MM.1S (cell line): ENCODE measurements around the gene ZNF385A.
"Not testable (repeated sequence)": the region's sequence is repeated elsewhere in the genome, so short reads cannot be mapped to it uniquely, and the experiment has no call there.

ENCODE experiments used
- DNase-seq: peaks from one replicate; pipeline ENCODE4 v3.0.0-alpha.2; 2015
- H2AFZ ChIP-seq: fragments of 300-600 bp; sonication (generic); 2 replicates; pipeline ENCODE4 v1.6.0; 2016; ENCODE audit warnings: antibody characterized with exemption, low read length
- H3F3A ChIP-seq: fragments of 300-600 bp; sonication (generic); 2 replicates; pipeline ENCODE4 v1.6.1; 2016; ENCODE audit warnings: mild to moderate bottlenecking, antibody characterized with exemption, low read length, moderate library complexity, mixed read lengths; ENCODE audit not compliant: insufficient read depth
- H3K27ac ChIP-seq: fragments of 300-600 bp; sonication (generic); 2 replicates; pipeline ENCODE4 v1.5.1; 2016; ENCODE audit warnings: mild to moderate bottlenecking, low read length
- H3K27me3 ChIP-seq: fragments of 300-600 bp; sonication (generic); replicated peaks from 2 replicates; pipeline ENCODE4 v1.6.0; 2016; ENCODE audit warnings: low read length; ENCODE audit not compliant: insufficient read depth
- H3K36me3 ChIP-seq: fragments of 300-600 bp; sonication (generic); replicated peaks from 2 replicates; pipeline ENCODE4 v1.6.1; 2016; ENCODE audit warnings: mild to moderate bottlenecking, low read length, mixed read lengths; ENCODE audit not compliant: insufficient read depth
- H3K4me1 ChIP-seq: fragments of 300-600 bp; sonication (generic); 2 replicates; pipeline ENCODE4 v1.6.1; 2016; ENCODE audit warnings: low read length, mixed read lengths
- H3K4me2 ChIP-seq: fragments of 300-600 bp; sonication (generic); 2 replicates; pipeline ENCODE4 v1.6.0; 2016; ENCODE audit warnings: low read depth, low read length
- H3K4me3 ChIP-seq: fragments of 300-600 bp; sonication (generic); 2 replicates; pipeline ENCODE4 v1.5.1; 2016; ENCODE audit warnings: low read length, mixed read lengths
- H3K79me2 ChIP-seq: fragments of 300-600 bp; sonication (generic); 2 replicates; pipeline ENCODE4 v1.6.1; 2016; ENCODE audit warnings: mixed run types, low read length, mixed read lengths
- H3K9ac ChIP-seq: fragments of 300-600 bp; sonication (generic); 2 replicates; pipeline ENCODE4 v1.6.1; 2016; ENCODE audit warnings: low read length, mixed read lengths
- H3K9me2 ChIP-seq: fragments of 300-600 bp; sonication (generic); replicated peaks from 2 replicates; pipeline ENCODE4 v1.6.1; 2016; ENCODE audit warnings: mild to moderate bottlenecking, low read length, mixed read lengths; ENCODE audit not compliant: insufficient read depth
- H3K9me3 ChIP-seq: fragments of 300-600 bp; sonication (generic); replicated peaks from 2 replicates; pipeline ENCODE4 v1.6.1; 2016; ENCODE audit warnings: mild to moderate bottlenecking, low read length, mixed read lengths; ENCODE audit not compliant: insufficient read depth
- H4K20me1 ChIP-seq: fragments of 300-600 bp; sonication (generic); 2 replicates; pipeline ENCODE4 v1.6.1; 2016; ENCODE audit warnings: mild to moderate bottlenecking, low read length, moderate library complexity, mixed read lengths; ENCODE audit not compliant: insufficient read depth
- EZH2 ChIP-seq: fragments of 300-600 bp; sonication (generic); optimal IDR thresholded peaks from 2 replicates; pipeline ENCODE3; 2017; ENCODE audit warnings: low read depth, mild to moderate bottlenecking, antibody characterized with exemption, low read length, mixed read lengths
- EZH2phosphoT487 ChIP-seq: fragments of 300-600 bp; sonication (generic); IDR thresholded peaks from 2 replicates; pipeline ENCODE4 v1.6.1; 2018; ENCODE audit warnings: antibody characterized with exemption, low read length
- TF ChIP-seq, protein P1 (sequence below): fragments of 300-600 bp; sonication (generic); IDR thresholded peaks from 2 replicates; pipeline ENCODE4 v1.5.1; 2016; ENCODE audit warnings: antibody characterized with exemption, low read length, mixed read lengths

Gene ZNF385A

DNA sequence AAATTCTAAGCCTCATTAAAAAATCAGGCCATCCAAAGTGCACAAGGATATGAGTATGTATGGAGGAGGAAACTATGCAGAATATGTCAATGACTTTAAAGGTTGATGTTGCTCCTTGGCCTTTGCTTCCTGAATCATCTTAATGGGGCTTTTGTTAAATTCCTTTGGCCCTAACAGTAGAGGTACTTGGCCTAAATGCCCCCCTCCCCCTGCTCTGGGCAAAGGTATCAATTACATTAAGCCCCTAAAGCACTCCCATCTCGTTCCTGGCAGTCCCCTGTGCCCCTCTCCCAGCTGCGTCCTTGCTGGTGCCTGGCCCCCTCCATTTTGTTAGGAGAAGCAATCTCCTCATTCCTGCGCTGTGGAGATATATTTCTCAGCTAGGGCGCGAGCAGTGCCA is 54.8 kb downstream of the ZNF385A start:
- H3K4me3 ChIP-seq, result no peak overlapping the region
- TF ChIP-seq EZH2, result no peak
- no peak for TF ChIP-seq EZH2phosphoT487
- H3K79me2 ChIP-seq, result peaks cover 79% of the 10 kb centered on the region
- no peak overlapping the region for H3K9ac ChIP-seq
- H3K36me3 ChIP-seq, result no peaks in the 10 kb centered on the region
- no peaks in the 10 kb centered on the region; the same call in 1 of the 2 replicates for H3F3A ChIP-seq
- no peak overlapping the region for H2AFZ ChIP-seq
- no peaks in the 10 kb centered on the region for H4K20me1 ChIP-seq
- no peak overlapping the region for H3K4me2 ChIP-seq
- DNase-seq, result no peak
- no peaks in the 10 kb centered on the region for H3K27me3 ChIP-seq
- H3K27ac ChIP-seq, result no peak overlapping the region
- no peaks in the 10 kb centered on the region for H3K9me2 ChIP-seq
- no peaks in the 10 kb centered on the region for H3K9me3 ChIP-seq
- no peaks in the 10 kb centered on the region for H3K4me1 ChIP-seq

DNA sequence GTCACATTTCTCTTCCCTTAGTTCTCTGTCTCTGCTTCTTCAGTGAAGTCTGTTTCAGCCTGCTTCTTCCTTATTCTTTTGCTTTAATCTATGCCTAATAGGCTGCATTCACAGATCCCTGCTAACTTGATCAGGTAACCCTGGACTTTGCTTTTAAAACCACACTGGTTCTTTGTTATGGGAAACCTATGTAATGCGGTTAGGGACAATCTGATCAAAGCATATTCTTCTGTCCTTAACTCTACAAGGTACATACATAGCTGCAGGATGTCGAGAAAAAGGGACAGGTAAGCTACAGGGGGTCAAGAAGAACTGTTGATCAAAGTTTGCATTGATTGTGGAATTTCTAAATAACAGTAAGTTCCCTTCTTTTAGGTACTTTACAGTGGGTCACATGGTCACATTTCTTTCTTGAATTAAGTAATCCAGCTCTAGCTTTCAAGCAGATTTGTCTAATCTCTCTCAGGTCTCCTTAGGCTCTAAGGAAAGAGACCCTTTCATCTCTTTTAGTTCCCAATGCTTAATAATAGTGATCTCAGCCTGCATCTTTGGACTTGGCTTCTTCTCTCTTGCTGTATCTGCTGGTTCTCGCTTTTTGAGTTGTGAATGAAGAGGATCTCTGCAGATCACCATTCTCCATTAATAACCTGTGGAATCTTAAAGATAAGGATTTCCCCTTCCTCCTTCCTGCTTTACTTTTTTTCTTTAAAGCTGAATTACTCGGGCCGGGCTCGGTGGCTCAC is 55.8 kb downstream of the ZNF385A start:
- TF ChIP-seq, protein P1, sequence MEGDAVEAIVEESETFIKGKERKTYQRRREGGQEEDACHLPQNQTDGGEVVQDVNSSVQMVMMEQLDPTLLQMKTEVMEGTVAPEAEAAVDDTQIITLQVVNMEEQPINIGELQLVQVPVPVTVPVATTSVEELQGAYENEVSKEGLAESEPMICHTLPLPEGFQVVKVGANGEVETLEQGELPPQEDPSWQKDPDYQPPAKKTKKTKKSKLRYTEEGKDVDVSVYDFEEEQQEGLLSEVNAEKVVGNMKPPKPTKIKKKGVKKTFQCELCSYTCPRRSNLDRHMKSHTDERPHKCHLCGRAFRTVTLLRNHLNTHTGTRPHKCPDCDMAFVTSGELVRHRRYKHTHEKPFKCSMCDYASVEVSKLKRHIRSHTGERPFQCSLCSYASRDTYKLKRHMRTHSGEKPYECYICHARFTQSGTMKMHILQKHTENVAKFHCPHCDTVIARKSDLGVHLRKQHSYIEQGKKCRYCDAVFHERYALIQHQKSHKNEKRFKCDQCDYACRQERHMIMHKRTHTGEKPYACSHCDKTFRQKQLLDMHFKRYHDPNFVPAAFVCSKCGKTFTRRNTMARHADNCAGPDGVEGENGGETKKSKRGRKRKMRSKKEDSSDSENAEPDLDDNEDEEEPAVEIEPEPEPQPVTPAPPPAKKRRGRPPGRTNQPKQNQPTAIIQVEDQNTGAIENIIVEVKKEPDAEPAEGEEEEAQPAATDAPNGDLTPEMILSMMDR, result no peak
- no peak for TF ChIP-seq EZH2
- no peak overlapping the region for H3K9ac ChIP-seq
- H3K4me3 ChIP-seq, result no peak overlapping the region
- H3K4me2 ChIP-seq, result no peak overlapping the region
- H3K4me1 ChIP-seq, result no peaks in the 10 kb centered on the region
- no peak for DNase-seq
- no peaks in the 10 kb centered on the region; the same call in 1 of the 2 replicates for H3F3A ChIP-seq
- no peaks in the 10 kb centered on the region for H3K9me2 ChIP-seq
- H3K27me3 ChIP-seq, result no peaks in the 10 kb centered on the region
- no peak overlapping the region for H3K27ac ChIP-seq
- H4K20me1 ChIP-seq, result no peaks in the 10 kb centered on the region
- no peak overlapping the region for H2AFZ ChIP-seq
- no peaks in the 10 kb centered on the region for H3K36me3 ChIP-seq
- H3K79me2 ChIP-seq, result peaks cover 76% of the 10 kb centered on the region
- no peaks in the 10 kb centered on the region for H3K9me3 ChIP-seq

DNA sequence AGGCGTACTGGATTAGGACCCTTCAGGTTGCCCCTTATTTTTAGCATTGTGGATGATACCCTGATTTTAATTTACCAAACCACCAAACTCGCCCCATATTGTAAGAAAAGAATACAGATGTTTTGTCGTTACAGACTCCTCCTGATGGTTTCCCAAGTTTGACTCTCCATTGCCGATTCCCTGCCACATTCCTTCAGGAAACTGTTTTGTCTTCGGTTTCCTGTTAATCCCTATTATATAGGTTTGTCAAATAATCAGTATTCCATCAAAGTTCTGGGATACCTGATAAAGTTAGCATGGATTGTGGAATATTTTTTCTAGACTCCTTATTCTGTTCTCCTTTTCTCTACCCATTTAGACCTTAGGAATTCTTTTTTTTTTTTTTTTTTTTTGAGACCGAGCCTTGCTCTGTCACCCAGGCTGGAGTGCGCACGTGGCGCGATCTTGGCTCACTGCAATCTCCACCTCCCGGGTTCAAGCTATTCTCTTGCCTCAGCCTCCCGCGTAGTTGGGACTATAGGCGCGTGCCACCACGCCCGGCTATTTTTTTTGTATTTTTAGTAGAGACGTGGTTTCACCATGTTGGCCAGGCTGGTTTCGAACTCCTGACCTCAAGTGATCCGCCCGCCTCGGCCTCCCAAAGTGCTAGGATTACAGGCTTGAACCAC is 59.0 kb downstream of the ZNF385A start:
- Histone ChIP-seq H3K4me3 (peak overlapping the region; percentile 76), H3K4me2 (peak overlapping the region; percentile 51; the same call in 1 of the 2 replicates), H2AFZ (peak overlapping the region; percentile 59), H3K9ac (peak overlapping the region; percentile 87), H3K27ac (peak overlapping the region; percentile 36; the same call in 1 of the 2 replicates), H3K79me2 (peaks cover 48% of the 10 kb centered on the region)
- H4K20me1 ChIP-seq, H3F3A ChIP-seq, H3K9me2 ChIP-seq, H3K27me3 ChIP-seq, DNase-seq, H3K4me1 ChIP-seq, H3K36me3 ChIP-seq, H3K9me3 ChIP-seq: not testable (repeated sequence)

DNA sequence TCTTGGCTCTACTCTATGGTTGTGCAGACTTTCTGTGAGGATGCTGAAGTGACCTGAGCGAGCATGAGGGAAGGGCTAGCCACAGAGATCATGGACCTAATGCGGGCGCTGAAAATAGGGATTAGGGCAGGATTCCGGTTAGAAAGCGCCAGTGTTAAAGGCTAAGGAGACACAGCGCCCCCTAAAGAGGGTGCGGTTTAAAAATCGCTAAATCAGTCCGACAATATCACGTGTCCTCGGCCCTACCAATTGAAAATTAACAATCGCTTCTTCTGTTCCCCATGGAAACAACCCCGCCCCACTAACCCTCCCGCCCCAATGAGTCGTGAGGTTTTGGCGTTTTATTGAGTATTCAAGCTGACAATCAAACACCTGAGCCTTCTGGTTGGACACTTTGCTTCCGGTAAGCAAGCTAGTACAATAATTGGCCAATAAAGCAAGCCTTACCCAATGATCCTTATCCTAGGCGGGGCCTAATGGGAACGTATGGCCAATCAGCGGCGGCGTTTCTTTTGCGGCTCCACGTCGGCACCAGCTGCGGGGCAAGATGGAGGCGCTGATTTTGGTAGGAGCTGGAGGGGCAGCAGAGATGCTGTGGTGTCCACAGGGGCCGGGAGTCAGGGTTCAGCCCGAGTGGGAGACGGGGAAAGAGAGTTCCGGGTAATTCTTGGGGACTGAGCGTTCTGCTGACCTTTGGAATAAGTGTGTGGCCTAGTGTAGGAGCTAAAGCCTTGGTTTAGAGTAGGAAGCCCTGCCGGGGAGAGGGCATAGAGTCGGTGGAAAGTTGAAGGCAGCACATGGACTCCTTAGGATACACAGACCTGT is 59.7 kb downstream of the ZNF385A start, which contains the start of gene COPZ1:
TSS of gene COPZ1 (plus strand) at position 515 of the 825 bp plus-strand sequence. CDS start at position 548, 33 bp downstream.
- Histone ChIP-seq H3K9ac (peak within 1 kb of the TSS; percentile 87), H3K27me3 (no peaks in the 10 kb centered on the region), H2AFZ (peak within 1 kb of the TSS; percentile 96), H3K36me3 (no peaks in the 10 kb centered on the region), H3K4me3 (peak within 1 kb of the TSS; percentile 76), H3K4me1 (no peaks in the 10 kb centered on the region), H3K27ac (peak within 1 kb of the TSS; percentile 36; the same call in 1 of the 2 replicates), H4K20me1 (no peaks in the 10 kb centered on the region), H3K9me2 (no peaks in the 10 kb centered on the region), H3K79me2 (peaks cover 41% of the 10 kb centered on the region), H3K4me2 (peak within 1 kb of the TSS; percentile 81), H3K9me3 (no peaks in the 10 kb centered on the region), H3F3A (no peaks in the 10 kb centered on the region; the same call in 1 of the 2 replicates)
- no peak for TF ChIP-seq EZH2phosphoT487
- TF ChIP-seq, protein P1, result peak; percentile 77
- DNase-seq, result peak; percentile 99
